K562 (cell line): ENCODE results near the gene KCTD16. TPM values are rescaled to one million over a fixed set of nuclear protein-coding genes. Genes with fewer than 3 reads are reported as not detected.

Experiments
- ATAC-seq: fragments of 200-7000 bp; cut with Tn5 transposase; 3 replicates; pipeline ENCODE4 v1.9.1; 2020; ENCODE audit warnings: moderate library complexity
- BruUV-seq: library from RNA; stranded (reverse); fragments of 400-500 nt; replicated peaks from 2 replicates; lab custom pipeline; 2021; lab: Mats Ljungman, UMichigan
- CTCF ChIA-PET: fragments of 300-600 bp; formaldehyde crosslinking; extraction: SDS; loops from one replicate; lab custom pipeline; 2021; ENCODE audit warnings: low intra/inter-chr PET ratio; lab: Yijun Ruan, JAX
- POLR2A ChIA-PET: fragments of 300-600, 350-650 bp; sonication (Branson Sonifier 250); formaldehyde crosslinking; extraction: SDS; loops from one replicate; lab custom pipeline; 2021; ENCODE audit warnings: antibody characterized with exemption, inconsistent platforms; lab: Yijun Ruan, JAX
- DNase-seq, 4 experiments: peaks; one replicate each; pipeline versions ENCODE4 v3.0.0 to v3.0.0-alpha.2; 2011 to 2018; ENCODE audit warnings: low spot score in 3 of 4, mixed read lengths in 3 of 4; ENCODE audit errors: extremely low read depth in 1 of 4
- FAIRE-seq: peaks from 2 replicates; lab custom pipeline; 2011; peaks lifted over from hg19 to GRCh38; lab: Jason Lieb, UNC
- H2AFZ ChIP-seq: 2 replicates; pipeline ENCODE4 v1.6.0; 2011; ENCODE audit warnings: low read depth, low read length, control low read depth, inconsistent platforms
- H3K27ac ChIP-seq: fragments of 200-600 bp; 3 replicates; pipeline ENCODE4 v1.8.0; 2011; ENCODE audit warnings: low read depth, mild to moderate bottlenecking, control low read depth, inconsistent platforms, low read length, moderate library complexity, mixed read lengths; ENCODE audit errors: extremely low read depth
- H3K27me3 ChIP-seq, 2 experiments: fragments of 300-600 bp in 1 of 2; 2 replicates in 1 of 2; 3 replicates in 1 of 2; pipeline versions ENCODE4 v1.6.0 to v1.8.0; 2011; ENCODE audit warnings: inconsistent platforms in 2 of 2, low read length in 2 of 2, mild to moderate bottlenecking in 1 of 2, mixed read lengths in 1 of 2, moderate library complexity in 1 of 2; ENCODE audit not compliant: control insufficient read depth in 2 of 2, insufficient read depth in 2 of 2
- H3K36me3 ChIP-seq: fragments of 300-600 bp; 3 replicates; pipeline ENCODE4 v1.8.0; 2011; ENCODE audit warnings: mild to moderate bottlenecking, low read length, inconsistent platforms; ENCODE audit not compliant: control insufficient read depth, insufficient read depth
- H3K4me1 ChIP-seq, 2 experiments: fragments of 200-600 bp in 1 of 2; replicated peaks in 1 of 2; 2 replicates in 1 of 2; 3 replicates in 1 of 2; pipeline versions ENCODE4 v1.5.1 to v1.8.0; 2011; ENCODE audit warnings: inconsistent platforms in 2 of 2, low read length in 2 of 2, mild to moderate bottlenecking in 1 of 2, mixed read lengths in 1 of 2, moderate library complexity in 1 of 2; ENCODE audit not compliant: control insufficient read depth in 2 of 2, insufficient read depth in 2 of 2
- H3K4me2 ChIP-seq: 2 replicates; pipeline ENCODE4 v1.6.1; 2011; ENCODE audit warnings: low read length, control low read depth, inconsistent platforms, mixed read lengths; ENCODE audit not compliant: insufficient read depth
- H3K4me3 ChIP-seq: fragments of 200-600 bp; sonication (generic), shearing (Covaris generic); 2 replicates; pipeline ENCODE4 v1.5.1; 2016; ENCODE audit warnings: control low read depth, inconsistent platforms
- H3K79me2 ChIP-seq: fragments of 200-600 bp; 3 replicates; pipeline ENCODE4 v1.8.0; 2011; ENCODE audit warnings: low read length, inconsistent platforms; ENCODE audit not compliant: control insufficient read depth, insufficient read depth
- H3K9ac ChIP-seq, 2 experiments: 2 replicates each; pipeline versions ENCODE4 v1.6.0 to v1.6.1; 2011; ENCODE audit warnings: low read depth in 2 of 2, low read length in 2 of 2, control low read depth in 1 of 2, inconsistent platforms in 1 of 2, mild to moderate bottlenecking in 1 of 2, mixed read lengths in 1 of 2; ENCODE audit not compliant: insufficient read depth in 1 of 2
- H3K9me1 ChIP-seq: one replicate; pipeline ENCODE4 v1.6.0; 2011; ENCODE audit warnings: inconsistent platforms, mild to moderate bottlenecking, low read length, moderate library complexity; ENCODE audit not compliant: control insufficient read depth, insufficient read depth
- H3K9me3 ChIP-seq: replicated peaks from 2 replicates; pipeline ENCODE4 v1.5.1; 2011; ENCODE audit warnings: low read depth, low read length, inconsistent platforms; ENCODE audit not compliant: control insufficient read depth, insufficient read depth
- H4K20me1 ChIP-seq: replicated peaks from 2 replicates; pipeline ENCODE4 v1.6.1; 2011; ENCODE audit warnings: low read length, inconsistent platforms, mixed read lengths; ENCODE audit not compliant: control insufficient read depth, insufficient read depth
- BRCA1 ChIP-seq, 2 experiments: fragments of 450-650 bp in 1 of 2; sonication (generic) in 1 of 2; formaldehyde crosslinking in 1 of 2; IDR thresholded peaks; 2 replicates each; pipeline versions ENCODE4 v1.5.0 to v1.6.1; 2017 to 2020; ENCODE audit warnings: mild to moderate bottlenecking in 1 of 2, missing genetic modification reagents in 1 of 2
- FOXJ2 ChIP-seq: fragments of 200-800 bp; sonication (Bioruptor generic); IDR thresholded peaks from 2 replicates; pipeline ENCODE4 v1.6.1; 2016; ENCODE audit warnings: missing genetic modification characterization, missing compliant biosample characterization
- MCM7 ChIP-seq, 2 experiments: fragments of 450-650 bp; IDR thresholded peaks; 2 replicates each; pipeline ENCODE4 v1.6.1; 2016 to 2018
- MEIS2 ChIP-seq: fragments of 450-650 bp; IDR thresholded peaks from 2 replicates; pipeline ENCODE4 v1.6.1; 2014; ENCODE audit warnings: mild to moderate bottlenecking; ENCODE audit not compliant: partially characterized antibody
- NCOA1 ChIP-seq: fragments of 450-650 bp; IDR thresholded peaks from 2 replicates; pipeline ENCODE4 v1.6.1; 2016; ENCODE audit warnings: low read depth
- NFRKB ChIP-seq: fragments of 450-650 bp; IDR thresholded peaks from 2 replicates; pipeline ENCODE4 v1.6.1; 2016; ENCODE audit warnings: low read depth
- NKRF ChIP-seq: fragments of 450-650 bp; IDR thresholded peaks from 2 replicates; pipeline ENCODE4 v1.6.1; 2016; ENCODE audit warnings: borderline replicate concordance
- PHB ChIP-seq: fragments of 250-450 bp; sonication (Bioruptor Pico); IDR thresholded peaks from 2 replicates; pipeline ENCODE4 v1.5.0; 2021
- POLR3A ChIP-seq: IDR thresholded peaks from 2 replicates; pipeline ENCODE4 v1.6.1; 2011; ENCODE audit warnings: borderline replicate concordance, mild to moderate bottlenecking, moderate library complexity; ENCODE audit not compliant: insufficient read length, insufficient read depth; ENCODE audit errors: extremely low read depth
- SMC3 ChIP-seq: conservative IDR thresholded peaks from 2 replicates; pipeline ENCODE4 v1.6.1; 2011; ENCODE audit warnings: low read depth, low read length, improper control_type of control experiment; ENCODE audit not compliant: insufficient read depth
- TSC22D4 ChIP-seq: fragments of 450-650 bp; IDR thresholded peaks from 2 replicates; pipeline ENCODE4 v1.6.1; 2016; ENCODE audit warnings: missing genetic modification characterization, missing biosample characterization, control low read depth
- WGBS: fragments of 100-300 bp; shearing (Covaris generic); methylation state at CpG from one replicate; pipeline ENCODE4 v1.1.6; 2016; ENCODE audit warnings: low coverage, mixed read lengths; ENCODE audit not compliant: insufficient coverage; ENCODE audit errors: missing lambda C conversion rate; 5-methylcytosine and 5-hydroxymethylcytosine counted together
- in situ Hi-C: fragments of 300-500 bp; cut with MboI; formaldehyde crosslinking; loops from 4 replicates; pipeline ENCODE4 v1.15.0; 2018; ENCODE audit warnings: inconsistent platforms, mixed read lengths
- intact Hi-C: fragments of 100-400 bp; cut with micrococcal nuclease; formaldehyde crosslinking; loops from 2 replicates; pipeline ENCODE4 v1.14.2; 2022
- polyA plus RNA-seq, 8 experiments: library from polyadenylated mRNA; depleted of rRNA in 4 of 8; stranded (reverse) in 5 of 8; unstranded in 3 of 8; fragments of >200 nt; fragmentation: Nextera tagmentation in 2 of 8; fragmentation: Illumina TruSeq in 1 of 8; extraction: Ambion mirVana in 2 of 8; extraction: Trizol in 1 of 8; gene quantifications; 2 replicates each; pipeline versions ENCODE4 v1.2.1 to v1.2.3, GENCODE V29; 2011 to 2014; ENCODE audit warnings: inconsistent platforms in 1 of 8, missing spikeins in 1 of 8
- total RNA-seq, 7 experiments: library from RNA; depleted of rRNA in 6 of 7; stranded (reverse); fragments of >200 nt in 6 of 7; fragmentation: Illumina TruSeq in 2 of 7; extraction: Trizol in 2 of 7; gene quantifications; 2 replicates each; pipeline versions ENCODE4 v1.2.1 to v1.2.3, GENCODE V29; 2011 to 2021; ENCODE audit warnings: low replicate concordance in 1 of 7

The KCTD16 gene
- total and polyA plus RNA-seq, 9 of the 15 experiments (the other 6 are each of a cell fraction or from before 2014, with no cell fraction given), result 0.04 TPM; not detected in 8

- no peak overlapping the region for H2AFZ ChIP-seq
- TF ChIP-seq NFRKB (no peak), FOXJ2 (no peak), SMC3 (no peak), PHB (CRISPR knock-in tag) (no peak), TSC22D4 (tag) (no peak), MCM7 (IDR thresholded peaks at IDR 0.05) (no peak), POLR3A (no peak), MEIS2 (no peak)
- 0% methylated on average over 3 of the region's 3 CpGs for WGBS
- H3K79me2 ChIP-seq, result no peaks in the 10 kb centered on the region
- ATAC-seq, result no peak
- no peak overlapping the region for H3K9ac ChIP-seq
- H3K4me3 ChIP-seq, result no peak overlapping the region
- CTCF ChIA-PET, result no interaction called here
- no peak for FAIRE-seq
- in situ Hi-C loops, result no loop called here
- H3K36me3 ChIP-seq, result no peaks in the 10 kb centered on the region
- no peak overlapping the region for H3K4me2 ChIP-seq
- H3K9me3 ChIP-seq, result no peaks in the 10 kb centered on the region; the same call in 1 of the 2 replicates
- no peaks in the 10 kb centered on the region for H4K20me1 ChIP-seq
- intact Hi-C loops, result no loop called here
- POLR2A ChIA-PET, result no interaction called here
- no peaks in the 10 kb centered on the region for H3K27me3 ChIP-seq
- DNase-seq, result no peak
- no peaks in the 10 kb centered on the region for H3K4me1 ChIP-seq
- no peaks in the 10 kb centered on the region for H3K9me1 ChIP-seq
- BruUV-seq, result no TSS peak
- H3K27ac ChIP-seq, result no peak overlapping the region
Observed at GRCh38 chr5:144367991-144368390, 197.3 kb downstream of the KCTD16 start.

GRCh38 chr5:144368556-144368955 is 197.9 kb downstream of the KCTD16 start:
- Histone ChIP-seq H3K27ac (no peak overlapping the region), H3K9ac (no peak overlapping the region), H3K27me3 (no peaks in the 10 kb centered on the region), H3K36me3 (no peaks in the 10 kb centered on the region), H3K9me1 (no peaks in the 10 kb centered on the region), H3K79me2 (no peaks in the 10 kb centered on the region), H3K9me3 (no peaks in the 10 kb centered on the region; the same call in 1 of the 2 replicates), H3K4me1 (no peaks in the 10 kb centered on the region), H3K4me3 (no peak overlapping the region), H4K20me1 (no peaks in the 10 kb centered on the region), H3K4me2 (no peak overlapping the region), H2AFZ (no peak overlapping the region)
- ATAC-seq (no peak), FAIRE-seq (no peak), DNase-seq (no peak)
- WGBS, result 0% methylated on average over 4 of the region's 4 CpGs
- in situ Hi-C loops (no loop called here), intact Hi-C loops (no loop called here)
- BruUV-seq, result no TSS peak
- CTCF ChIA-PET, result no interaction called here
- POLR2A ChIA-PET, result interaction anchor here (0.5 kb wide), 1 partner anchor 1660 kb away, joined by 5 read pairs; no protein-coding TSS in a partner anchor
- TF ChIP-seq NKRF (no peak), BRCA1 (IDR thresholded peaks at IDR 0.05) (no peak), BRCA1 (CRISPR knock-in tag; IDR thresholded peaks at IDR 0.05) (no peak), NCOA1 (no peak)
